ENCODE measurements around the gene PIEZO1.

Gene PIEZO1

GRCh38 chr16:88687676-88688012 lies 97.4 kb downstream of the PIEZO1 start:
- H3K27ac ChIP-seq = peak overlapping the region; percentile 71
- TF ChIP-seq ZFX (IDR thresholded peaks at IDR 0.05; ENCODE audit: borderline replicate concordance) (no peak), CTCF (IDR thresholded peaks at IDR 0.05) (no peak)

- peak overlapping the region; percentile 71 for H3K27ac ChIP-seq
Measured at GRCh38 chr16:88687254-88687576, 97.8 kb downstream of the PIEZO1 start.

GRCh38 chr16:88686439-88687253 lies 98.4 kb downstream of the PIEZO1 start, which contains the start of gene SNAI3:
TSS of gene SNAI3 (minus strand) at chr16:88686507. CDS start at chr16:88686406, 101 bp downstream.
- TF ChIP-seq CTCF (IDR thresholded peaks at IDR 0.05) (no peak), ZFX (IDR thresholded peaks at IDR 0.05; ENCODE audit: borderline replicate concordance) (no peak)
- peak within 1 kb of the TSS; percentile 71 for H3K27ac ChIP-seq

More at GRCh38 chr16:88687254-88687576, 97.8 kb downstream of the PIEZO1 start:
- TF ChIP-seq CTCF (IDR thresholded peaks at IDR 0.05) (no peak), ZFX (IDR thresholded peaks at IDR 0.05; ENCODE audit: borderline replicate concordance) (no peak)

GRCh38 chr16:88686062-88686438 lies 99.0 kb downstream of the PIEZO1 start:
- no peak overlapping the region for H3K27ac ChIP-seq

GRCh38 chr16:88685156-88686061 lies 99.6 kb downstream of the PIEZO1 start:
- no peak overlapping the region for H3K27ac ChIP-seq
- peak; percentile 47 for TF ChIP-seq CTCF (IDR thresholded peaks at IDR 0.05)
- TF ChIP-seq ZFX (IDR thresholded peaks at IDR 0.05; ENCODE audit: borderline replicate concordance) = no peak

More at GRCh38 chr16:88686062-88686438, 99.0 kb downstream of the PIEZO1 start:
- no peak for TF ChIP-seq ZFX (IDR thresholded peaks at IDR 0.05; ENCODE audit: borderline replicate concordance)
- TF ChIP-seq CTCF (IDR thresholded peaks at IDR 0.05) = no peak

GRCh38 chr16:88684569-88685155 lies 100.4 kb downstream of the PIEZO1 start:
- TF ChIP-seq ZFX (IDR thresholded peaks at IDR 0.05; ENCODE audit: borderline replicate concordance) (no peak), CTCF (IDR thresholded peaks at IDR 0.05) (no peak)
- no peak overlapping the region for H3K27ac ChIP-seq

Data from 22Rv1 (cell line).